ENCODE data around the gene HNRNPF. TPM values are rescaled to one million over a fixed set of nuclear protein-coding genes. Genes with fewer than 3 reads are reported as not detected.

Gene HNRNPF
- total RNA-seq, 2 donors from 2014 or later: 283 to 299 TPM

- TF ChIP-seq CTCF (conservative IDR thresholded peaks at IDR 0.05): no peak
- Histone ChIP-seq H3K27me3 (ENCODE audit: control insufficient read depth, insufficient read depth, low read length, poor library complexity, severe bottlenecking) (no peaks in the 10 kb centered on the region), H3K27ac (ENCODE audit: low read depth, low read length) (no peak overlapping the region), H3K4me1 (ENCODE audit: control insufficient read depth, insufficient read depth, low read length) (peaks cover 14% of the 10 kb centered on the region), H3K4me3 (ENCODE audit: low read length) (no peak overlapping the region), H3K36me3 (ENCODE audit: control insufficient read depth, insufficient read depth, low read length) (no peaks in the 10 kb centered on the region), H3K9ac (ENCODE audit: extremely low read depth, low read length, poor library complexity, severe bottlenecking) (no peak overlapping the region), H3K9me3 (ENCODE audit: control insufficient read depth, low read length) (no peaks in the 10 kb centered on the region)
- peaks cover 4% of the 10 kb centered on the region for H3K27me3 Mint-ChIP-seq (ENCODE audit: insufficient read depth)
- no peak overlapping the region for H3K4me3 Mint-ChIP-seq
- no peak overlapping the region for H3K27ac Mint-ChIP-seq
- H3K36me3 Mint-ChIP-seq (ENCODE audit: low read depth): no peaks in the 10 kb centered on the region
- DNase-seq: no peak
- peaks cover 14% of the 10 kb centered on the region for H3K4me1 Mint-ChIP-seq
- 81 to 93% methylated on average over 4 of the region's 4 CpGs for WGBS, 2 experiments (ENCODE audit: insufficient coverage in 1 of 2, insufficient read length in 1 of 2)
- H3K9me3 Mint-ChIP-seq: no peaks in the 10 kb centered on the region
Observed at GRCh38 chr10:43369921-43370320, 39.1 kb downstream of the HNRNPF start.

GRCh38 chr10:43365001-43365400 is 44.0 kb downstream of the HNRNPF start:
- H3K4me1 Mint-ChIP-seq: peaks cover 5% of the 10 kb centered on the region

GRCh38 chr10:43362191-43362839 is 46.7 kb downstream of the HNRNPF start:
- no peaks in the 10 kb centered on the region for H3K36me3 Mint-ChIP-seq (ENCODE audit: low read depth)
- no peak overlapping the region for H3K27ac ChIP-seq (ENCODE audit: low read depth, low read length)
- H3K4me1 Mint-ChIP-seq: peaks cover 5% of the 10 kb centered on the region
- DNase-seq: peak; percentile 99
- no peaks in the 10 kb centered on the region for H3K27me3 ChIP-seq (ENCODE audit: control insufficient read depth, insufficient read depth, low read length, poor library complexity, severe bottlenecking)
- no peak overlapping the region for H3K9ac ChIP-seq (ENCODE audit: extremely low read depth, low read length, poor library complexity, severe bottlenecking)
- H3K9me3 Mint-ChIP-seq: no peaks in the 10 kb centered on the region
- peak; percentile 67 for TF ChIP-seq CTCF (conservative IDR thresholded peaks at IDR 0.05)
- H3K9me3 ChIP-seq (ENCODE audit: control insufficient read depth, low read length): no peaks in the 10 kb centered on the region
- peak overlapping the region; percentile 91 for H3K4me3 Mint-ChIP-seq
- H3K4me3 ChIP-seq (ENCODE audit: low read length): peak overlapping the region; percentile 75
- H3K27ac Mint-ChIP-seq: peak overlapping the region; percentile 92
- no peaks in the 10 kb centered on the region for H3K36me3 ChIP-seq (ENCODE audit: control insufficient read depth, insufficient read depth, low read length)
- 40 to 46% methylated on average over 21 to 48 of the region's 48 CpGs for WGBS, 2 experiments (ENCODE audit: insufficient coverage in 1 of 2, insufficient read length in 1 of 2)
- H3K4me1 ChIP-seq (ENCODE audit: control insufficient read depth, insufficient read depth, low read length): peaks cover 3% of the 10 kb centered on the region
- H3K27me3 Mint-ChIP-seq (ENCODE audit: insufficient read depth): peaks cover 8% of the 10 kb centered on the region

More at GRCh38 chr10:43365001-43365400, 44.0 kb downstream of the HNRNPF start:
- H3K4me3 Mint-ChIP-seq: no peak overlapping the region
- no peaks in the 10 kb centered on the region for H3K27me3 ChIP-seq (ENCODE audit: control insufficient read depth, insufficient read depth, low read length, poor library complexity, severe bottlenecking)
- TF ChIP-seq CTCF (conservative IDR thresholded peaks at IDR 0.05): no peak
- H3K9me3 Mint-ChIP-seq: no peaks in the 10 kb centered on the region
- 80 to 86% methylated on average over 2 to 3 of the region's 3 CpGs for WGBS, 2 experiments (ENCODE audit: insufficient coverage in 1 of 2, insufficient read length in 1 of 2)
- H3K27ac Mint-ChIP-seq: no peak overlapping the region
- no peaks in the 10 kb centered on the region for H3K36me3 Mint-ChIP-seq (ENCODE audit: low read depth)
- no peaks in the 10 kb centered on the region for H3K9me3 ChIP-seq (ENCODE audit: control insufficient read depth, low read length)
- H3K9ac ChIP-seq (ENCODE audit: extremely low read depth, low read length, poor library complexity, severe bottlenecking): no peak overlapping the region
- H3K27ac ChIP-seq (ENCODE audit: low read depth, low read length): no peak overlapping the region
- H3K36me3 ChIP-seq (ENCODE audit: control insufficient read depth, insufficient read depth, low read length): no peaks in the 10 kb centered on the region
- peaks cover 8% of the 10 kb centered on the region for H3K27me3 Mint-ChIP-seq (ENCODE audit: insufficient read depth)
- peaks cover 3% of the 10 kb centered on the region for H3K4me1 ChIP-seq (ENCODE audit: control insufficient read depth, insufficient read depth, low read length)
- no peak overlapping the region for H3K4me3 ChIP-seq (ENCODE audit: low read length)
- no peak for DNase-seq
